Parathyroid adenoma (tissue), 2 donors: Measurements from ENCODE around the gene BRMS1.
A peak's percentile ranks its signal among the peaks of the same experiment; 100 is the strongest.

Experiments used
- H2AFZ ChIP-seq: fragments of 300-600 bp; sonication (generic); one replicate; pipeline ENCODE4 v1.7.0; 2017; ENCODE audit warnings: antibody characterized with exemption, mild to moderate bottlenecking
- H3K27ac ChIP-seq: fragments of 300-600 bp; sonication (generic); one replicate; pipeline ENCODE4 v1.7.0; 2017
- H3K27me3 ChIP-seq: fragments of 300-600 bp; sonication (generic); one replicate; pipeline ENCODE4 v1.7.0; 2017; ENCODE audit warnings: low read length; ENCODE audit not compliant: control insufficient read depth, insufficient read depth
- H3K36me3 ChIP-seq: fragments of 300-600 bp; sonication (generic); one replicate; pipeline ENCODE4 v1.7.0; 2017; ENCODE audit warnings: low read length; ENCODE audit not compliant: control insufficient read depth, insufficient read depth
- H3K4me1 ChIP-seq: fragments of 300-600 bp; sonication (generic); one replicate; pipeline ENCODE4 v1.7.0; 2017; ENCODE audit warnings: control low read depth
- H3K4me2 ChIP-seq: fragments of 300-600 bp; sonication (generic); one replicate; pipeline ENCODE4 v1.7.0; 2017; ENCODE audit warnings: low read length
- H3K4me3 ChIP-seq: fragments of 300-600 bp; sonication (generic); one replicate; pipeline ENCODE4 v1.7.0; 2017; ENCODE audit warnings: low read depth, low read length
- H3K79me2 ChIP-seq: fragments of 300-600 bp; sonication (generic); one replicate; pipeline ENCODE4 v1.7.0; 2017; ENCODE audit warnings: control low read depth
- H3K9ac ChIP-seq: fragments of 300-600 bp; sonication (generic); one replicate; pipeline ENCODE4 v1.7.0; 2017; ENCODE audit warnings: mild to moderate bottlenecking
- H3K9me3 ChIP-seq: fragments of 300-600 bp; sonication (generic); one replicate; pipeline ENCODE4 v1.7.0; 2017; ENCODE audit warnings: low read length; ENCODE audit not compliant: control insufficient read depth
- TF ChIP-seq, protein P1 (sequence below): fragments of 300-600 bp; sonication (generic); IDR thresholded peaks from one replicate; pipeline ENCODE4 v1.7.0; 2017; ENCODE audit warnings: antibody characterized with exemption, mild to moderate bottlenecking
- donor health status: primary hyperparathyroidism.

BRMS1 gene

DNA sequence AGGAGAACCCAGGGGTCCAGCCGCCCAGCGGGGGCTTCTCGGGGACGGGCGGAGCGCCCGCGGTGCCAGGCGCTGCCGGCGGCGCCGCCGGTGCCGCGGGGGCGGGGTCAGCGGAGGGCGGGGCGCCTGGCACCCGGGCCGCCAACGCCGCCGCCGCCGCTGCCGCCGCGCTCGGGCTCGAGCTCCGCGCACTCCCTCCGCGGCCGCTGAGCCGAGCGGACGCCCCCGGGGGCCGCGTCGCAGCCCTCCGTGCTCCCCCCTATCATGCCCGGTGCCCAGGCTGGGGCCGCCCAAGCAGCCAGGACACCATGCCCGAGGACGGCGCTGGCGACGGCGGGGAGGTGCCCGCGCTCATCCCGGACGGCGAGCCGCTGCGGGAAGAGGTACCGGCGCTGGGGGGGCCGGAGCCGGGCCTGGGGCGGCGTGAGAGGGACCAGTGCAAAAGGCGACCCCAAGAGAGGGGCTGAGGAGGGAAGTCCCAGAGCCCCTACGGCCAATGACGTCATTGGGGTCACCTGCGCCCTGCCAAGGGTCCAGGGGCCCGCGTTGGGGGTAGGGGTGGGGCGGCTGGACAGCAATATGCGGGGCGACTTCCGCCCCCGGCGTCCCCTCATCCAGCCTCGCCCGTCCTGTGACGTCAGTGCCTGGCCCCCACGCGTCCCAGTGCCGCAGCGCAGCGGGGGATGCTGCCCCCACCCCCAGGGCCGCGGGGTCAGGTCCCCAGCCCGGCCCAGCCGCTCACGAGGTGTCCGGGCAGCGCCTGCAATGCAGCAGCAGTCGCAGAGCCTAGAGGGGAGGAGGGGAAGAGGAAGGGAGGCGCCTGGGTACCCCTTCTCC, 53.0 kb downstream of the BRMS1 start, which contains the start of gene TMEM151A:
TMEM151A (plus strand) TSS at position 189 of the 837 bp plus-strand sequence; CDS start at position 309, 120 bp downstream.
- Histone ChIP-seq H3K27me3 (no peaks in the 10 kb centered on the region), H3K9ac (no peak within 1 kb of the TSS), H2AFZ (peak within 1 kb of the TSS; percentile 73), H3K36me3 (no peaks in the 10 kb centered on the region), H3K4me3 (no peak within 1 kb of the TSS), H3K9me3 (no peaks in the 10 kb centered on the region), H3K79me2 (no peaks in the 10 kb centered on the region), H3K4me1 (no peaks in the 10 kb centered on the region), H3K27ac (no peak within 1 kb of the TSS), H3K4me2 (peak within 1 kb of the TSS; percentile 26)
- TF ChIP-seq, protein P1, sequence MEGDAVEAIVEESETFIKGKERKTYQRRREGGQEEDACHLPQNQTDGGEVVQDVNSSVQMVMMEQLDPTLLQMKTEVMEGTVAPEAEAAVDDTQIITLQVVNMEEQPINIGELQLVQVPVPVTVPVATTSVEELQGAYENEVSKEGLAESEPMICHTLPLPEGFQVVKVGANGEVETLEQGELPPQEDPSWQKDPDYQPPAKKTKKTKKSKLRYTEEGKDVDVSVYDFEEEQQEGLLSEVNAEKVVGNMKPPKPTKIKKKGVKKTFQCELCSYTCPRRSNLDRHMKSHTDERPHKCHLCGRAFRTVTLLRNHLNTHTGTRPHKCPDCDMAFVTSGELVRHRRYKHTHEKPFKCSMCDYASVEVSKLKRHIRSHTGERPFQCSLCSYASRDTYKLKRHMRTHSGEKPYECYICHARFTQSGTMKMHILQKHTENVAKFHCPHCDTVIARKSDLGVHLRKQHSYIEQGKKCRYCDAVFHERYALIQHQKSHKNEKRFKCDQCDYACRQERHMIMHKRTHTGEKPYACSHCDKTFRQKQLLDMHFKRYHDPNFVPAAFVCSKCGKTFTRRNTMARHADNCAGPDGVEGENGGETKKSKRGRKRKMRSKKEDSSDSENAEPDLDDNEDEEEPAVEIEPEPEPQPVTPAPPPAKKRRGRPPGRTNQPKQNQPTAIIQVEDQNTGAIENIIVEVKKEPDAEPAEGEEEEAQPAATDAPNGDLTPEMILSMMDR, result no peak

- H3K9me3 ChIP-seq, result no peaks in the 10 kb centered on the region
- H3K4me3 ChIP-seq, result no peak overlapping the region
- peak overlapping the region; percentile 46 for H2AFZ ChIP-seq
- no peaks in the 10 kb centered on the region for H3K36me3 ChIP-seq
- TF ChIP-seq, protein P1, result no peak
- H3K4me2 ChIP-seq, result no peak overlapping the region
- H3K27ac ChIP-seq, result no peak overlapping the region
- no peaks in the 10 kb centered on the region for H3K4me1 ChIP-seq
- H3K27me3 ChIP-seq, result no peaks in the 10 kb centered on the region
- H3K9ac ChIP-seq, result no peak overlapping the region
- no peaks in the 10 kb centered on the region for H3K79me2 ChIP-seq
Observed at GRCh38 chr11:66291303-66291705, 53.6 kb downstream of the BRMS1 start.

- Histone ChIP-seq H3K4me1 (no peaks in the 10 kb centered on the region), H3K9ac (no peak overlapping the region), H3K27ac (peak overlapping the region; percentile 91), H3K36me3 (no peaks in the 10 kb centered on the region), H3K4me2 (no peak overlapping the region), H3K4me3 (no peak overlapping the region), H3K27me3 (no peaks in the 10 kb centered on the region), H2AFZ (no peak overlapping the region), H3K79me2 (no peaks in the 10 kb centered on the region), H3K9me3 (no peaks in the 10 kb centered on the region)
- TF ChIP-seq, protein P1, result no peak
Observed at GRCh38 chr11:66290330-66290621, 54.6 kb downstream of the BRMS1 start.

DNA sequence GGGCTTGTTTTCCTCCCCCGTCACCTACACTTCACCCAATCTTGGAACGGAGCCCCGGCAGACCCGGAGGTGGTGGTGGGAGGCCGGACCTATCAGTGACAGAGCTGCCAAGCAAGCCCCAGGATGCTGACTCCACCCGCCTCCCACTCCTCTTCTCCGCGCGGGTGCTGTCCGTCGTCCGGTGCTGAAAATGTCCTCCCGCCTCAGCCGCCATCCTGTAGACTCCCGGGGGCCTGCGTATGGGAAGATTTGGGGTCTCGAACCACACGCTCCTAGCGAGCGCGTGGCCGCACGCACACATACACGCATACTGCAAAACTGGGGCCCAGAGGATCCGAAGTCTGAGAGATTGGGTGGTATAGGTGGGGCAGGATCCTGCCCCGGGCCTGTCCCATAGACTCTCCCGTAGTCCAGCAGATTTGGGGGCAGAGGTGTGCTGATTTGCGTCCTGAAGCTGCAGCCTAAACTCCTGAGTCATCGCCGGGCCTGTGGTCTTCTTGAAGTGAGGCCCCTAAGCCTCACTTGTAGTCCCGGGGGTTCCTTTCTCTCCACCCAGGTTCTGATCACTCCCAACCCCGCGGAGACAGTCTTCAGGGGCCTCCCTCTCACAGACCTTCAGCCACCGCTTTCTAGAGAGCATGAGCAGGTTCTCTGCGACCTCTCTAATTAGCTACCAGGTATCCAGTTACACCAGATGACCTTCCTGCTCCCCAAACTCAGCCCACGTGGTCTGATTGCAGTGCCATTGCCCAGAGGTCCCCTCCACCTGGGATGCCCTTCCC, 55.2 kb downstream of the BRMS1 start:
- peak overlapping the region; percentile 87 for H3K4me2 ChIP-seq
- no peaks in the 10 kb centered on the region for H3K27me3 ChIP-seq
- H3K4me3 ChIP-seq, result peak overlapping the region; percentile 84
- H2AFZ ChIP-seq, result peak overlapping the region; percentile 70
- no peak overlapping the region for H3K9ac ChIP-seq
- TF ChIP-seq, protein P1, result no peak
- no peaks in the 10 kb centered on the region for H3K79me2 ChIP-seq
- no peaks in the 10 kb centered on the region for H3K4me1 ChIP-seq
- no peaks in the 10 kb centered on the region for H3K9me3 ChIP-seq
- H3K36me3 ChIP-seq, result no peaks in the 10 kb centered on the region
- H3K27ac ChIP-seq, result peak overlapping the region; percentile 91
